B cell (primary cell): ENCODE data around the gene DACH1. TPM values are rescaled to one million over a fixed set of nuclear protein-coding genes. Genes with fewer than 3 reads are reported as not detected.

Experiments used
- ATAC-seq: fragments of 200-7000 bp; cut with Tn5 transposase; one replicate; pipeline ENCODE4 v1.10.0; 2021; ENCODE audit warnings: low read depth, mild to moderate bottlenecking, moderate number of reproducible peaks, moderate library complexity
- CTCF ChIA-PET: fragments of 350-600 bp; sonication (Branson Sonifier 250); formaldehyde crosslinking; loops from one replicate; lab custom pipeline; 2021; ENCODE audit warnings: antibody characterized with exemption, inconsistent platforms; lab: Charles Lee
- POLR2A ChIA-PET: fragments of 350-600 bp; sonication (Branson Sonifier 250); formaldehyde crosslinking; loops from one replicate; lab custom pipeline; 2021; ENCODE audit warnings: antibody characterized with exemption; lab: Charles Lee
- DNase-seq: peaks from one replicate; pipeline ENCODE4 v3.0.0; 2013
- H2AFZ ChIP-seq: 2 replicates; pipeline ENCODE4 v1.6.1; 2012; ENCODE audit warnings: mild to moderate bottlenecking, low read depth, low read length; ENCODE audit not compliant: insufficient read depth, poor library complexity, severe bottlenecking
- H3K27ac ChIP-seq, 2 donors: 1 replicate in 1 of 2; 2 replicates in 1 of 2; pipeline ENCODE4 v1.5.1; 2012 to 2013; ENCODE audit warnings: low read length in 2 of 2, mild to moderate bottlenecking in 2 of 2, moderate library complexity in 1 of 2
- H3K27me3 ChIP-seq, 4 experiments: fragments of 200-600 bp in 1 of 4; sonication (generic) in 1 of 4; replicated peaks in 1 of 4; 1 replicate in 2 of 4; 2 replicates in 2 of 4; pipeline versions ENCODE4 v1.6.1 to v1.7.0; 2013 to 2016; ENCODE audit warnings: low read length in 3 of 4, mild to moderate bottlenecking in 2 of 4, mixed read lengths in 1 of 4, moderate library complexity in 1 of 4; ENCODE audit not compliant: insufficient read depth in 4 of 4, control insufficient read depth in 3 of 4; ENCODE audit errors: control extremely low read depth in 1 of 4
- H3K36me3 ChIP-seq, 2 experiments: replicated peaks in 1 of 2; 1 replicate in 1 of 2; 2 replicates in 1 of 2; pipeline versions ENCODE4 v1.6.1 to v1.7.1; 2013; ENCODE audit warnings: low read length in 1 of 2; ENCODE audit not compliant: insufficient read depth in 2 of 2, control insufficient read depth in 1 of 2; ENCODE audit errors: control extremely low read depth in 1 of 2, extremely low read depth in 1 of 2
- H3K4me1 ChIP-seq, 2 donors: fragments of 200-600 bp in 1 of 2; sonication (generic) in 1 of 2; 1 replicate in 1 of 2; 2 replicates in 1 of 2; pipeline versions ENCODE4 v1.5.1 to v1.6.1; 2013 to 2017; ENCODE audit warnings: low read length in 2 of 2; ENCODE audit not compliant: control insufficient read depth in 2 of 2, insufficient read depth in 2 of 2
- H3K4me2 ChIP-seq: replicated peaks from 2 replicates; pipeline ENCODE3; 2012; ENCODE audit warnings: mild to moderate bottlenecking, low read depth, low read length; ENCODE audit not compliant: poor library complexity, severe bottlenecking
- H3K4me3 ChIP-seq, 5 experiments: fragments of 200-600 bp in 1 of 5; sonication (generic) in 1 of 5; 1 replicate in 3 of 5; 2 replicates in 2 of 5; pipeline versions ENCODE4 v1.5.1 to v1.7.0; 2011 to 2016; ENCODE audit warnings: low read length in 4 of 5, mild to moderate bottlenecking in 4 of 5, low read depth in 2 of 5, control low read depth in 1 of 5, moderate library complexity in 1 of 5; ENCODE audit not compliant: insufficient read depth in 1 of 5; ENCODE audit errors: control extremely low read depth in 1 of 5, extremely low read depth in 1 of 5
- H3K79me2 ChIP-seq: fragments of 200-600 bp; sonication (generic); one replicate; pipeline ENCODE4 v1.6.0; 2016; ENCODE audit warnings: low read length; ENCODE audit not compliant: control insufficient read depth, insufficient read depth
- H3K9ac ChIP-seq: fragments of 200-600 bp; sonication (generic); 2 replicates; pipeline ENCODE4 v1.6.1; 2017; ENCODE audit warnings: mild to moderate bottlenecking, low read length, moderate library complexity
- H3K9me3 ChIP-seq, 3 donors: one replicate each; pipeline versions ENCODE4 v1.6.1 to v1.7.1; 2013; ENCODE audit warnings: low read length in 2 of 3; ENCODE audit not compliant: control insufficient read depth in 2 of 3, insufficient read depth in 1 of 3; ENCODE audit errors: control extremely low read depth in 1 of 3
- H4K20me1 ChIP-seq: 2 replicates; pipeline ENCODE4 v1.6.0; 2012; ENCODE audit warnings: mild to moderate bottlenecking, low read length; ENCODE audit not compliant: insufficient read depth, control insufficient read depth, poor library complexity, severe bottlenecking
- H3K27ac Mint-ChIP-seq: one replicate; pipeline ENCODE4 v1.8.0; 2021; ENCODE audit warnings: mixed read lengths
- H3K27me3 Mint-ChIP-seq: one replicate; pipeline ENCODE4 v1.8.0; 2021; ENCODE audit warnings: mixed read lengths
- H3K4me1 Mint-ChIP-seq: one replicate; pipeline ENCODE4 v1.8.0; 2021; ENCODE audit warnings: mixed read lengths
- H3K4me3 Mint-ChIP-seq: one replicate; pipeline ENCODE4 v1.8.0; 2021; ENCODE audit warnings: mixed read lengths
- H3K9me3 Mint-ChIP-seq: one replicate; pipeline ENCODE4 v1.8.0; 2022; ENCODE audit warnings: mixed read lengths; ENCODE audit not compliant: insufficient read depth
- EZH2 ChIP-seq: IDR thresholded peaks from 2 replicates; pipeline ENCODE4 v1.6.1; 2012; ENCODE audit warnings: borderline replicate concordance, low read depth, mild to moderate bottlenecking, moderate library complexity, low read length; ENCODE audit not compliant: insufficient read depth, poor library complexity, severe bottlenecking
- WGBS: methylation state at CpG from one replicate; pipeline ENCODE4 v1.1.5; 2013; ENCODE audit warnings: missing lambda C conversion rate; ENCODE audit not compliant: insufficient coverage; 5-methylcytosine and 5-hydroxymethylcytosine counted together
- intact Hi-C: fragments of 100-400 bp; cut with micrococcal nuclease; formaldehyde crosslinking; loops from one replicate; pipeline ENCODE4 v1.10.0; 2022
- polyA plus RNA-seq: library from polyadenylated mRNA; depleted of rRNA; stranded (reverse); fragments of >200 nt; gene quantifications from 2 replicates; pipeline ENCODE4 v1.2.3, GENCODE V29; 2012
- total RNA-seq, 2 donors: library from RNA; stranded (reverse); fragments of 120-200 nt in 1 of 2; gene quantifications; 1 replicate in 1 of 2; 2 replicates in 1 of 2; pipeline versions ENCODE4 v1.2.3 to v1.2.4, GENCODE V29; 2013 to 2022
- TF ChIP-seq, protein P1 (sequence below): fragments of 200-600 bp; IDR thresholded peaks from one replicate; pipeline ENCODE4 v1.8.0; 2022; ENCODE audit warnings: antibody characterized with exemption, mild to moderate bottlenecking

The DACH1 gene
- total and polyA plus RNA-seq, 2 donors (not counting 1 experiment from before 2014, with no cell fraction given), result not detected

DNA sequence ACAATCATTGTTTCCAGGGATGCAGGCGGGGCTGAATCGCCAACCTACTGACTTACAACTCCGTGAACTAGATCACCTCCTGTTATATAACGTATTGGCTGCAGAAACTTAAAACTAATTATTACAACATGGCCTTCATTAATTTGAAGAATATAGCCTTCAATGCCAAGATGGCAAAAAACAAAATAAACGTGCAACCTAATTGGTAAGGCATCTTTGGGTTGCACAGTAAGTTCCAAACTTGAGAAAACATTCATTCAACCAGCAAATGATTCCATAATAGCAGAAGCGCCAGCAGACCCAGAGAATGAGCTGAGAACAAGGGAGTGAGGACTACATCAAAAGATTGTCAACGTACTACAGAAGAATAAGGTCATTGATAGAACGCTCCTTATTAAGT, 39.8 kb downstream of the DACH1 start:
- Mint-ChIP-seq H3K4me3 (no peak overlapping the region), H3K27ac (no peak overlapping the region), H3K9me3 (no peaks in the 10 kb centered on the region), H3K27me3 (no peaks in the 10 kb centered on the region), H3K4me1 (peaks cover 2% of the 10 kb centered on the region)
- ATAC-seq (no peak), DNase-seq (no peak)
- POLR2A ChIA-PET, result no interaction called here
- no peaks in the 10 kb centered on the region for H3K9me3 ChIP-seq
- WGBS, result 77% methylated on average over 5 of the region's 8 CpGs
- no peaks in the 10 kb centered on the region for H3K36me3 ChIP-seq
- H3K4me3 ChIP-seq, result no peak overlapping the region
- H3K79me2 ChIP-seq, result no peaks in the 10 kb centered on the region
- CTCF ChIA-PET, result no interaction called here
- H4K20me1 ChIP-seq, result no peaks in the 10 kb centered on the region
- TF ChIP-seq, protein P1, sequence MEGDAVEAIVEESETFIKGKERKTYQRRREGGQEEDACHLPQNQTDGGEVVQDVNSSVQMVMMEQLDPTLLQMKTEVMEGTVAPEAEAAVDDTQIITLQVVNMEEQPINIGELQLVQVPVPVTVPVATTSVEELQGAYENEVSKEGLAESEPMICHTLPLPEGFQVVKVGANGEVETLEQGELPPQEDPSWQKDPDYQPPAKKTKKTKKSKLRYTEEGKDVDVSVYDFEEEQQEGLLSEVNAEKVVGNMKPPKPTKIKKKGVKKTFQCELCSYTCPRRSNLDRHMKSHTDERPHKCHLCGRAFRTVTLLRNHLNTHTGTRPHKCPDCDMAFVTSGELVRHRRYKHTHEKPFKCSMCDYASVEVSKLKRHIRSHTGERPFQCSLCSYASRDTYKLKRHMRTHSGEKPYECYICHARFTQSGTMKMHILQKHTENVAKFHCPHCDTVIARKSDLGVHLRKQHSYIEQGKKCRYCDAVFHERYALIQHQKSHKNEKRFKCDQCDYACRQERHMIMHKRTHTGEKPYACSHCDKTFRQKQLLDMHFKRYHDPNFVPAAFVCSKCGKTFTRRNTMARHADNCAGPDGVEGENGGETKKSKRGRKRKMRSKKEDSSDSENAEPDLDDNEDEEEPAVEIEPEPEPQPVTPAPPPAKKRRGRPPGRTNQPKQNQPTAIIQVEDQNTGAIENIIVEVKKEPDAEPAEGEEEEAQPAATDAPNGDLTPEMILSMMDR, result no peak
- no peak for TF ChIP-seq EZH2
- no peaks in the 10 kb centered on the region for H3K4me1 ChIP-seq
- intact Hi-C loops, result no loop called here
- no peak overlapping the region for H3K27ac ChIP-seq
- no peak overlapping the region for H2AFZ ChIP-seq
- H3K9ac ChIP-seq, result no peak overlapping the region
- no peak overlapping the region for H3K4me2 ChIP-seq
- H3K27me3 ChIP-seq, result no peaks in the 10 kb centered on the region

DNA sequence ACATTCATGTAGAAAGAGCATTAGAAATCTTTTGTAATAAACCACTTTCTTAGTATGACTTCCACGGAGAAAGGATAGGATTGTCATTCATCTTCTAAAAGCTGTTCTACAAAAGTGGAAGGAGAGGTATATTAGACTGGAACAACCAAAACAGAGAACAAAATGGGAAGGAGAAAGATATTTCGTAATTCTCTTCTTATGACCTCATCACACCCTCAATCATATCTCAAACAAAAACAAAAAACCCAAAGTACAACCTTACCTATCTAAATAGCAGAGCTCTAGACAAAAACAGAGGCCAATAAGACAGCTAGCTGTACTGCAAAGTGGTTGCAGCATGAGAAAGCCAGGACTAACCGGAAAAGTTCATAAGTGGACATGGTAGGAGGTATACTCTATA, 46.3 kb downstream of the DACH1 start:
- H3K27me3 Mint-ChIP-seq, result no peaks in the 10 kb centered on the region
- Histone ChIP-seq H3K79me2 (no peaks in the 10 kb centered on the region), H3K27me3 (no peaks in the 10 kb centered on the region), H3K9me3 (no peaks in the 10 kb centered on the region), H3K9ac (no peak overlapping the region), H3K36me3 (no peaks in the 10 kb centered on the region), H2AFZ (no peak overlapping the region), H3K27ac (no peak overlapping the region), H3K4me2 (no peak overlapping the region), H3K4me3 (no peak overlapping the region), H3K4me1 (no peaks in the 10 kb centered on the region), H4K20me1 (no peaks in the 10 kb centered on the region)
- no peak for TF ChIP-seq EZH2
- TF ChIP-seq, protein P1, result no peak
- peaks cover 2% of the 10 kb centered on the region for H3K9me3 Mint-ChIP-seq
- H3K27ac Mint-ChIP-seq, result no peak overlapping the region
- H3K4me1 Mint-ChIP-seq, result no peaks in the 10 kb centered on the region
- WGBS, result no CpG with 5 or more reads among the region's 3 CpGs
- ATAC-seq (no peak), DNase-seq (no peak)
- intact Hi-C loops, result no loop called here
- CTCF ChIA-PET, result no interaction called here
- POLR2A ChIA-PET, result no interaction called here
- no peak overlapping the region for H3K4me3 Mint-ChIP-seq
